K562 (cell line): ENCODE data around the gene PPP6R3. TPM values are rescaled to one million over a fixed set of nuclear protein-coding genes. Genes with fewer than 3 reads are reported as not detected.

Experiments used
- CBX3 ChIP-seq, 2 experiments: IDR thresholded peaks; 1 replicate in 1 of 2; 2 replicates in 1 of 2; pipeline ENCODE4 v1.6.1; 2012; ENCODE audit warnings: inconsistent platforms in 2 of 2, low read length in 2 of 2, borderline replicate concordance in 1 of 2, control low read depth in 1 of 2
- EGR1 ChIP-seq: fragments of 450-650 bp; conservative IDR thresholded peaks from 2 replicates; pipeline ENCODE4 v1.6.1; 2017; ENCODE audit warnings: mild to moderate bottlenecking
- ELF1 ChIP-seq: fragments of 200-800 bp; sonication (Bioruptor generic); IDR thresholded peaks from 2 replicates; pipeline ENCODE4 v1.6.1; 2016; ENCODE audit warnings: missing genetic modification characterization, missing compliant biosample characterization
- FOXM1 ChIP-seq, 2 experiments: fragments of 450-650 bp in 1 of 2; sonication (generic) in 1 of 2; formaldehyde crosslinking in 1 of 2; IDR thresholded peaks; 2 replicates each; pipeline versions ENCODE4 v1.6.1 to v1.9.0; 2017 to 2022; ENCODE audit warnings: low read depth in 2 of 2, mild to moderate bottlenecking in 2 of 2, missing genetic modification reagents in 1 of 2, moderate library complexity in 1 of 2
- HCFC1 ChIP-seq: IDR thresholded peaks from 2 replicates; pipeline ENCODE4 v1.6.1; 2012; ENCODE audit warnings: low read depth, low read length, improper control_type of control experiment
- HDAC1 ChIP-seq, 2 experiments: fragments of 450-650 bp; IDR thresholded peaks; 2 replicates each; pipeline ENCODE4 v1.6.1; 2016 to 2017; ENCODE audit warnings: inconsistent platforms in 1 of 2, mild to moderate bottlenecking in 1 of 2, moderate library complexity in 1 of 2
- ILF3 ChIP-seq: fragments of 450-650 bp; IDR thresholded peaks from 2 replicates; pipeline ENCODE4 v1.6.1; 2018; ENCODE audit warnings: antibody characterized with exemption, mild to moderate bottlenecking, moderate library complexity, borderline replicate concordance
- KDM5B ChIP-seq: fragments of 200-600 bp; sonication (generic); IDR thresholded peaks from 2 replicates; pipeline ENCODE4 v1.6.1; 2012; ENCODE audit warnings: low read depth, mild to moderate bottlenecking, moderate library complexity, low read length, control low read depth, inconsistent platforms; ENCODE audit not compliant: insufficient replicate concordance
- NR2C2 ChIP-seq, 2 experiments: fragments of 200-800 bp in 1 of 2; sonication (Bioruptor generic) in 1 of 2; sonication (generic) in 1 of 2; formaldehyde crosslinking in 1 of 2; IDR thresholded peaks; 2 replicates each; pipeline versions ENCODE4 v1.6.1 to v1.8.0; 2016 to 2022; ENCODE audit warnings: mild to moderate bottlenecking in 1 of 2, missing compliant biosample characterization in 1 of 2, missing genetic modification characterization in 1 of 2, missing genetic modification reagents in 1 of 2
- SMARCA4 ChIP-seq: fragments of 450-650 bp; IDR thresholded peaks from 2 replicates; pipeline ENCODE4 v1.6.1; 2016
- ZNF133 ChIP-seq: fragments of 250-450 bp; sonication (Bioruptor Pico); IDR thresholded peaks from 2 replicates; pipeline ENCODE4 v1.4.0; 2020; ENCODE audit warnings: mild to moderate bottlenecking
- ZNF764 ChIP-seq: fragments of 250-450 bp; sonication (Bioruptor Pico); IDR thresholded peaks from 2 replicates; pipeline ENCODE4 v1.4.0; 2020; ENCODE audit warnings: low read depth, mild to moderate bottlenecking, moderate library complexity
- ZNF77 ChIP-seq: fragments of 250-450 bp; sonication (Bioruptor Pico); IDR thresholded peaks from 2 replicates; pipeline ENCODE4 v1.5.0; 2020
- polyA plus RNA-seq, 8 experiments: library from polyadenylated mRNA; depleted of rRNA in 4 of 8; stranded (reverse) in 5 of 8; unstranded in 3 of 8; fragments of >200 nt; fragmentation: Nextera tagmentation in 2 of 8; fragmentation: Illumina TruSeq in 1 of 8; extraction: Ambion mirVana in 2 of 8; extraction: Trizol in 1 of 8; gene quantifications; 2 replicates each; pipeline versions ENCODE4 v1.2.1 to v1.2.3, GENCODE V29; 2011 to 2014; ENCODE audit warnings: inconsistent platforms in 1 of 8, missing spikeins in 1 of 8
- total RNA-seq, 7 experiments: library from RNA; depleted of rRNA in 6 of 7; stranded (reverse); fragments of >200 nt in 6 of 7; fragmentation: Illumina TruSeq in 2 of 7; extraction: Trizol in 2 of 7; gene quantifications; 2 replicates each; pipeline versions ENCODE4 v1.2.1 to v1.2.3, GENCODE V29; 2011 to 2021; ENCODE audit warnings: low replicate concordance in 1 of 7
- TF ChIP-seq, protein P1 (sequence below): fragments of 250-450 bp; sonication (Bioruptor Pico); IDR thresholded peaks from 2 replicates; pipeline ENCODE4 v1.5.0; 2021; ENCODE audit warnings: mild to moderate bottlenecking, moderate library complexity
- TF ChIP-seq, protein P2 (sequence below): sonication (generic); formaldehyde crosslinking; IDR thresholded peaks from 2 replicates; pipeline ENCODE4 v1.8.1; 2023; ENCODE audit warnings: mild to moderate bottlenecking, missing genetic modification reagents
- TF ChIP-seq, protein P3 (sequence below): IDR thresholded peaks from 2 replicates; pipeline ENCODE4 v1.6.1; 2012; ENCODE audit warnings: low read depth, low read length, improper control_type of control experiment, borderline replicate concordance
- TF ChIP-seq, protein P4 (sequence below): fragments of 200-400 bp; formaldehyde crosslinking; IDR thresholded peaks from 2 replicates; pipeline ENCODE4 v1.6.1; 2017; ENCODE audit warnings: mild to moderate bottlenecking, low read depth, low read length, moderate library complexity

Gene PPP6R3
- total and polyA plus RNA-seq, 9 of the 15 experiments (the other 6 are each of a cell fraction or from before 2014, with no cell fraction given): 20.3 to 117 (median 80.6) TPM

DNA sequence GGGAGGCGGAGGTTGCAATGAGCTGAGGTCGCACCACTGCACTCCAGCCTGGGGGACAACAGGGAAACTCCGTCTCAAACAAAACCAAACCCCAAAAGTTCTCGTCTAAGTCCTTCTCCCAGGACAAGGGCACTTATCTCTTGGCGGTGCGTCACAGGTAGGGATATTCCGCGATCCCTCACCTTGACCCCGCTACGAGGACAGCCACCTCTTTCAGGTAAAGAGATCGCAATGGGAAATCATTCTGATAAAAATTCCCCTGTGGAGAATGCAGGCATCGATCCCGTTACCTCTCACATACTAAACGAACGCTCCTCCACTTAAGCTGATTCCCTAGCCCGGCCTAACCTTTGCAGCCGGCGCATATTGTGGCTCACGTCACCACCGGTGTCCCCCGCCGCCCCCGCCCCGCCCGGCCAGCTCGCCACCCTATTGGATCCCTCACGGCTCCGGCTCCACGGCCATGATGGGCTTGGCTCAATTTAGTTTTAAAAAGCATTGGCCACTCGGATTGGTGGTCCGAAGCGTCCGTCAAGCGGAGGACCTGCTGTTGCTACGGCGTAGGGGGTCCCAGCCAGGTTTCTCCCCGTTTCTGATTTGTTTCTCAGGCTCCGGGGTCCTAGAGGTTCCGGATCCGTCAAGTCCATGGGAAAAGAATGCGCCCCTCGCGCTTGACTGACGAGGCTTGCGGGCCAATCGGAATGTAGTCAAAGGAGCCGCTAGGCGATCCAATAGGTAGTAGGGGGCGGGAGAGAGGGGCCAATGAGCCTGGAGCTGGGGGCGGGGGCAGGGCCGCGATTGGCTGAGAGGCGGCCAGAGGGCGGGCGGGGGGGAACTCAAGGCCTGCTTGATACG lies 439 bp upstream of the PPP6R3 start (continued):
- TF ChIP-seq, protein P1, sequence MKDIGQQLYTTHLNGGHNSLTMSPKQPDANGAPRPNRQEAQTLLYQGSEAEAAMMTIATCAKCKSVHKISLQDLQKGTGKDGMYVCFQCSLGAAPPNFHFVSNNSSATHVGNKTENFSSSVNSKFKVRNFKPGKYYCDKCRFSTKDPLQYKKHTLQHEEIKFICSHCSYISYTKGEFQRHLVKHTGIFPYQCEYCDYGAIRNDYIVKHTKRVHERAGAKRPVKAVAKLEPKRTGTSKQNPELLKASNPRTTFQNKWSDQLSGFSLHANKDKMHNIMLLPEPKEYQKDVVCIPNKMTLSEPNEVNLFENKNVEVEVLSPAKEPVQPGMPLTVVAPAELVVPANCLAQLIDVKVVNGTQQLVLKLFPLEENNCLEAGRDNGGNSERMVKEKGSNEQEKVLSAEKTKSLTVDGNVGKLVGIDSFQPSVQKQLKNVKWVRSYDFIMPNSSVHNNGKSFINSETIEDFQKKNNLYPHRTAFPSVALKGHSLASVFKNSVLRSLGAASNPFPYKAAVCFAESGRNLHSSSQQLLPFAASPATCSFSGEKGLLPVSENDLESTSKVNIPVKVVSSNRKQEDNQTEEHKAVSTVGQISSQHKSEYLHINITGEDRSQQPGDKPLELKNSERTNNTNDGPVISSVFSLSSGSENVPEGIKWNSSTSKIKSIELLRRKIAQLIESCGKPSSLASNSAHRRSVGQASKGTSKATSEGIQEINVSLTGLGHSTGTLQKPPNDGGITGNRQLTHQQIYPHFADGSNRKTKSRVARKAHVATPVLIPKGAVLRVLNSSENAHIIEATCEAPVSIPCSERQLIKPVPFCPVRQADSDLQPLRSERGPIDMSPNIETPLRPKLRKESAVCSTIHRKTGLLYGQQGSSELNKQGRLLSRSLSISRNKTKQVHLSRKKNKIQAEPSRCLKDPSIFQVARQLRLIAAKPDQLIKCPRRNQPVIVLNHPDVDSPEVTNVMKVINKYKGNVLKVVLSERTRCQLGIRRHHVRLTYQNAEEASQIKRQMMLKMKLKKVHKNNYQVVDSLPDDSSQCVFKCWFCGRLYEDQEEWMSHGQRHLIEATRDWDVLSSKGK: peak; percentile 86
- TF ChIP-seq HDAC1 (IDR thresholded peaks at IDR 0.05) (0 out of 4 replicates have a peak, but pooled peaks have one; percentile 58 to 81), SMARCA4 (no peak), ZNF764 (CRISPR knock-in tag) (peak; percentile 96), HCFC1 (peak; percentile 49), ILF3 (peak; percentile 97; the same call in 1 of the 2 replicates), KDM5B (peak; percentile 12), FOXM1 (IDR thresholded peaks at IDR 0.05; ENCODE audit: low read depth) (peak; percentile 55; the same call in 1 of the 2 replicates), FOXM1 (CRISPR knock-in tag; IDR thresholded peaks at IDR 0.05; ENCODE audit: low read depth) (no peak), ZNF133 (no peak), ZNF77 (no peak), EGR1 (peak; percentile 96), NR2C2 (CRISPR knock-in tag; IDR thresholded peaks at IDR 0.05) (no peak), NR2C2 (tag; IDR thresholded peaks at IDR 0.05) (peak; percentile 87), CBX3 (IDR thresholded peaks at IDR 0.05; ENCODE audit: borderline replicate concordance in 1 of 2, low read length in 2 of 2) (peak in 1 of 2 experiments; percentile 41; a peak in 1 of 3 replicates), ELF1 (tag) (peak; percentile 19; the same call in 1 of the 2 replicates)
- TF ChIP-seq, protein P2, sequence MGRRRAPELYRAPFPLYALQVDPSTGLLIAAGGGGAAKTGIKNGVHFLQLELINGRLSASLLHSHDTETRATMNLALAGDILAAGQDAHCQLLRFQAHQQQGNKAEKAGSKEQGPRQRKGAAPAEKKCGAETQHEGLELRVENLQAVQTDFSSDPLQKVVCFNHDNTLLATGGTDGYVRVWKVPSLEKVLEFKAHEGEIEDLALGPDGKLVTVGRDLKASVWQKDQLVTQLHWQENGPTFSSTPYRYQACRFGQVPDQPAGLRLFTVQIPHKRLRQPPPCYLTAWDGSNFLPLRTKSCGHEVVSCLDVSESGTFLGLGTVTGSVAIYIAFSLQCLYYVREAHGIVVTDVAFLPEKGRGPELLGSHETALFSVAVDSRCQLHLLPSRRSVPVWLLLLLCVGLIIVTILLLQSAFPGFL (CRISPR knock-in tag): no peak
- TF ChIP-seq, protein P3, sequence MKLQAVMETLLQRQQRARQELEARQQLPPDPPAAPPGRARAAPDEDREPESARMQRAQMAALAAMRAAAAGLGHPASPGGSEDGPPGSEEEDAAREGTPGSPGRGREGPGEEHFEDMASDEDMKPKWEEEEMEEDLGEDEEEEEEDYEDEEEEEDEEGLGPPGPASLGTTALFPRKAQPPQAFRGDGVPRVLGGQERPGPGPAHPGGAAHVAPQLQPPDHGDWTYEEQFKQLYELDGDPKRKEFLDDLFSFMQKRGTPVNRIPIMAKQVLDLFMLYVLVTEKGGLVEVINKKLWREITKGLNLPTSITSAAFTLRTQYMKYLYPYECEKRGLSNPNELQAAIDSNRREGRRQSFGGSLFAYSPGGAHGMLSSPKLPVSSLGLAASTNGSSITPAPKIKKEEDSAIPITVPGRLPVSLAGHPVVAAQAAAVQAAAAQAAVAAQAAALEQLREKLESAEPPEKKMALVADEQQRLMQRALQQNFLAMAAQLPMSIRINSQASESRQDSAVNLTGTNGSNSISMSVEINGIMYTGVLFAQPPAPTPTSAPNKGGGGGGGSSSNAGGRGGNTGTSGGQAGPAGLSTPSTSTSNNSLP: peak; percentile 87; the same call in 1 of the 2 replicates
- TF ChIP-seq, protein P4, sequence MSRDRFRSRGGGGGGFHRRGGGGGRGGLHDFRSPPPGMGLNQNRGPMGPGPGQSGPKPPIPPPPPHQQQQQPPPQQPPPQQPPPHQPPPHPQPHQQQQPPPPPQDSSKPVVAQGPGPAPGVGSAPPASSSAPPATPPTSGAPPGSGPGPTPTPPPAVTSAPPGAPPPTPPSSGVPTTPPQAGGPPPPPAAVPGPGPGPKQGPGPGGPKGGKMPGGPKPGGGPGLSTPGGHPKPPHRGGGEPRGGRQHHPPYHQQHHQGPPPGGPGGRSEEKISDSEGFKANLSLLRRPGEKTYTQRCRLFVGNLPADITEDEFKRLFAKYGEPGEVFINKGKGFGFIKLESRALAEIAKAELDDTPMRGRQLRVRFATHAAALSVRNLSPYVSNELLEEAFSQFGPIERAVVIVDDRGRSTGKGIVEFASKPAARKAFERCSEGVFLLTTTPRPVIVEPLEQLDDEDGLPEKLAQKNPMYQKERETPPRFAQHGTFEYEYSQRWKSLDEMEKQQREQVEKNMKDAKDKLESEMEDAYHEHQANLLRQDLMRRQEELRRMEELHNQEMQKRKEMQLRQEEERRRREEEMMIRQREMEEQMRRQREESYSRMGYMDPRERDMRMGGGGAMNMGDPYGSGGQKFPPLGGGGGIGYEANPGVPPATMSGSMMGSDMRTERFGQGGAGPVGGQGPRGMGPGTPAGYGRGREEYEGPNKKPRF: no peak
